ENCODE data around the gene ZNF385B. TPM values are rescaled to one million over a fixed set of nuclear protein-coding genes. Genes with fewer than 3 reads are reported as not detected.

The ZNF385B gene
- total and polyA plus RNA-seq, 2 donors (not counting 1 experiment from before 2014, with no cell fraction given), result not detected

DNA sequence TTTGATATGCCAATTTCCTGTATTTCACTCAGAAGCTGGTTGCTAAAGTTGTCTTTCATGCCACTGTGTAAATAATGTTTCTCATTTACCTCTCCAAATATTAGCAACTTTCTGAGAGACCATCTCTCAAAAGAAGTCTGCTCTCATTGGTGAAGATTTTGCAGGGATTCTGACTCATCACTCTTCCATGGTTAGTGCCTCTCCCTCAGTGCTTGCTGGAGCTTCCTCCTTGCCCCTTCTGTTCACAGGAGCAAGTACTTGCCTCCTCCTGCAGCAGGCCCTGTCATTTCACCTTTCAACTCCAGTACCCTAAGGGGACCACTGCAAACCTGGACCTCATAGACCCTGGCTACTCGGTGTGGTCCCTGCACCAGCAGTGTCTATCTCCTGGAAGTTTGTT, 168.8 kb downstream of the ZNF385B start:
- Histone ChIP-seq H3K4me2 (replicated peaks; ENCODE audit: low read depth, low read length, poor library complexity, severe bottlenecking) (no peak overlapping the region), H3K9ac (ENCODE audit: low read length) (no peak overlapping the region), H3K79me2 (ENCODE audit: control insufficient read depth, insufficient read depth, low read length) (no peaks in the 10 kb centered on the region), H3K4me3 (ENCODE audit: control extremely low read depth in 1 of 5, extremely low read depth in 1 of 5, insufficient read depth in 1 of 5, low read depth in 2 of 5, low read length in 4 of 5) (no peak overlapping the region), H3K4me1 (ENCODE audit: control insufficient read depth in 2 of 2, insufficient read depth in 2 of 2, low read length in 2 of 2) (no peaks in the 10 kb centered on the region), H3K27me3 (replicated peaks in 1 of 4; ENCODE audit: control extremely low read depth in 1 of 4, control insufficient read depth in 3 of 4, insufficient read depth in 4 of 4, low read length in 3 of 4) (no peaks in the 10 kb centered on the region), H3K9me3 (ENCODE audit: control extremely low read depth in 1 of 3, control insufficient read depth in 2 of 3, insufficient read depth in 1 of 3, low read length in 2 of 3) (no peaks in the 10 kb centered on the region), H2AFZ (ENCODE audit: insufficient read depth, low read depth, low read length, poor library complexity, severe bottlenecking) (no peak overlapping the region), H3K27ac (ENCODE audit: low read length in 2 of 2) (no peak overlapping the region), H3K36me3 (replicated peaks in 1 of 2; ENCODE audit: control extremely low read depth in 1 of 2, control insufficient read depth in 1 of 2, extremely low read depth in 1 of 2, insufficient read depth in 2 of 2, low read length in 1 of 2) (no peaks in the 10 kb centered on the region), H4K20me1 (ENCODE audit: control insufficient read depth, insufficient read depth, low read length, poor library complexity, severe bottlenecking) (no peaks in the 10 kb centered on the region)
- Mint-ChIP-seq H3K4me3 (no peak overlapping the region), H3K27me3 (peaks cover 13% of the 10 kb centered on the region), H3K9me3 (ENCODE audit: insufficient read depth) (no peaks in the 10 kb centered on the region), H3K27ac (no peak overlapping the region), H3K4me1 (no peaks in the 10 kb centered on the region)
- WGBS (ENCODE audit: insufficient coverage), result 83% methylated on average over 1 of the region's 1 CpG
- POLR2A ChIA-PET, result no interaction called here
- DNase-seq, result no peak
- CTCF ChIA-PET, result no interaction called here
- TF ChIP-seq, protein P1, sequence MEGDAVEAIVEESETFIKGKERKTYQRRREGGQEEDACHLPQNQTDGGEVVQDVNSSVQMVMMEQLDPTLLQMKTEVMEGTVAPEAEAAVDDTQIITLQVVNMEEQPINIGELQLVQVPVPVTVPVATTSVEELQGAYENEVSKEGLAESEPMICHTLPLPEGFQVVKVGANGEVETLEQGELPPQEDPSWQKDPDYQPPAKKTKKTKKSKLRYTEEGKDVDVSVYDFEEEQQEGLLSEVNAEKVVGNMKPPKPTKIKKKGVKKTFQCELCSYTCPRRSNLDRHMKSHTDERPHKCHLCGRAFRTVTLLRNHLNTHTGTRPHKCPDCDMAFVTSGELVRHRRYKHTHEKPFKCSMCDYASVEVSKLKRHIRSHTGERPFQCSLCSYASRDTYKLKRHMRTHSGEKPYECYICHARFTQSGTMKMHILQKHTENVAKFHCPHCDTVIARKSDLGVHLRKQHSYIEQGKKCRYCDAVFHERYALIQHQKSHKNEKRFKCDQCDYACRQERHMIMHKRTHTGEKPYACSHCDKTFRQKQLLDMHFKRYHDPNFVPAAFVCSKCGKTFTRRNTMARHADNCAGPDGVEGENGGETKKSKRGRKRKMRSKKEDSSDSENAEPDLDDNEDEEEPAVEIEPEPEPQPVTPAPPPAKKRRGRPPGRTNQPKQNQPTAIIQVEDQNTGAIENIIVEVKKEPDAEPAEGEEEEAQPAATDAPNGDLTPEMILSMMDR (IDR thresholded peaks at IDR 0.05), result no peak
- TF ChIP-seq EZH2 (IDR thresholded peaks at IDR 0.05; ENCODE audit: borderline replicate concordance, insufficient read depth, low read depth, low read length, poor library complexity, severe bottlenecking), result no peak
- intact Hi-C loops (cut with micrococcal nuclease), result no loop called here
- ATAC-seq (ENCODE audit: low read depth), result no peak

DNA sequence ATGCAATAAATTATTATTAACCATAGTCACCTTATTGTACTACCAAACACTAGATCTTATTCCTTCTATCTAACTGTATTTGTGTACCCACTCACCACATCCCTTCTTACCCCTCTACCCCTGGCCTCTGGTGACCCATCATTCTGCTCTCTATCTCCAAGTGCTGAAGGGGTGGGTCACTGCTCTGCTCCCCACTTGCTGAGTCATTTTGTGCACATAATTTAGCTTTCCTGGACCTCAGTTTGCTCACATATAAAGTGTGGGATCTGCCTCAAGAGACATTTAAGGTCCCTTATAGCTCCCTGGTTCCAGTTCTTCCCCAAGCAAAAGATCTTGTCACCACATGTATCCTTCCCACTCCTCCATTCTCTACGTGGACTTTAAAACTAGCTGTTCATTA, 169.4 kb downstream of the ZNF385B start:
- ATAC-seq (ENCODE audit: low read depth) (no peak), DNase-seq (no peak)
- Histone ChIP-seq H3K27ac (ENCODE audit: low read length in 2 of 2) (no peak overlapping the region), H3K9me3 (ENCODE audit: control extremely low read depth in 1 of 3, control insufficient read depth in 2 of 3, insufficient read depth in 1 of 3, low read length in 2 of 3) (no peaks in the 10 kb centered on the region), H3K9ac (ENCODE audit: low read length) (no peak overlapping the region), H3K4me1 (ENCODE audit: control insufficient read depth in 2 of 2, insufficient read depth in 2 of 2, low read length in 2 of 2) (no peaks in the 10 kb centered on the region), H3K79me2 (ENCODE audit: control insufficient read depth, insufficient read depth, low read length) (no peaks in the 10 kb centered on the region), H3K36me3 (replicated peaks in 1 of 2; ENCODE audit: control extremely low read depth in 1 of 2, control insufficient read depth in 1 of 2, extremely low read depth in 1 of 2, insufficient read depth in 2 of 2, low read length in 1 of 2) (no peaks in the 10 kb centered on the region), H3K4me3 (ENCODE audit: control extremely low read depth in 1 of 5, extremely low read depth in 1 of 5, insufficient read depth in 1 of 5, low read depth in 2 of 5, low read length in 4 of 5) (no peak overlapping the region), H2AFZ (ENCODE audit: insufficient read depth, low read depth, low read length, poor library complexity, severe bottlenecking) (no peak overlapping the region), H4K20me1 (ENCODE audit: control insufficient read depth, insufficient read depth, low read length, poor library complexity, severe bottlenecking) (no peaks in the 10 kb centered on the region), H3K27me3 (replicated peaks in 1 of 4; ENCODE audit: control extremely low read depth in 1 of 4, control insufficient read depth in 3 of 4, insufficient read depth in 4 of 4, low read length in 3 of 4) (no peaks in the 10 kb centered on the region), H3K4me2 (replicated peaks; ENCODE audit: low read depth, low read length, poor library complexity, severe bottlenecking) (no peak overlapping the region)
- Mint-ChIP-seq H3K4me3 (no peak overlapping the region), H3K4me1 (no peaks in the 10 kb centered on the region), H3K27ac (no peak overlapping the region), H3K9me3 (ENCODE audit: insufficient read depth) (no peaks in the 10 kb centered on the region), H3K27me3 (peaks cover 13% of the 10 kb centered on the region)
- no CpG with 5 or more reads among the region's 1 CpG for WGBS (ENCODE audit: insufficient coverage)
- ChIA-PET POLR2A (no interaction called here), CTCF (no interaction called here)
- TF ChIP-seq, protein P1 (IDR thresholded peaks at IDR 0.05), result no peak
- TF ChIP-seq EZH2 (IDR thresholded peaks at IDR 0.05; ENCODE audit: borderline replicate concordance, insufficient read depth, low read depth, low read length, poor library complexity, severe bottlenecking), result no peak
- intact Hi-C loops (cut with micrococcal nuclease), result no loop called here

All from B cell (primary cell).